Stimulated activated CD4-positive, alpha-beta T cell treated with anti-CD3 and anti-CD28 coated beads, Interleukin-12 subunit alpha, Interleukin-12 subunit beta, amount 100 ng/mL, for 48 hours (primary cell): ENCODE data around the gene MAPKAP1.
A peak's percentile ranks its signal among the peaks of the same experiment; 100 is the strongest.

Source experiments
- DNase-seq, 3 donors: peaks; one replicate each; pipeline ENCODE4 v3.0.0-alpha.2; 2020; ENCODE audit warnings: low read depth in 2 of 3, low spot score in 1 of 3

Gene MAPKAP1

DNA sequence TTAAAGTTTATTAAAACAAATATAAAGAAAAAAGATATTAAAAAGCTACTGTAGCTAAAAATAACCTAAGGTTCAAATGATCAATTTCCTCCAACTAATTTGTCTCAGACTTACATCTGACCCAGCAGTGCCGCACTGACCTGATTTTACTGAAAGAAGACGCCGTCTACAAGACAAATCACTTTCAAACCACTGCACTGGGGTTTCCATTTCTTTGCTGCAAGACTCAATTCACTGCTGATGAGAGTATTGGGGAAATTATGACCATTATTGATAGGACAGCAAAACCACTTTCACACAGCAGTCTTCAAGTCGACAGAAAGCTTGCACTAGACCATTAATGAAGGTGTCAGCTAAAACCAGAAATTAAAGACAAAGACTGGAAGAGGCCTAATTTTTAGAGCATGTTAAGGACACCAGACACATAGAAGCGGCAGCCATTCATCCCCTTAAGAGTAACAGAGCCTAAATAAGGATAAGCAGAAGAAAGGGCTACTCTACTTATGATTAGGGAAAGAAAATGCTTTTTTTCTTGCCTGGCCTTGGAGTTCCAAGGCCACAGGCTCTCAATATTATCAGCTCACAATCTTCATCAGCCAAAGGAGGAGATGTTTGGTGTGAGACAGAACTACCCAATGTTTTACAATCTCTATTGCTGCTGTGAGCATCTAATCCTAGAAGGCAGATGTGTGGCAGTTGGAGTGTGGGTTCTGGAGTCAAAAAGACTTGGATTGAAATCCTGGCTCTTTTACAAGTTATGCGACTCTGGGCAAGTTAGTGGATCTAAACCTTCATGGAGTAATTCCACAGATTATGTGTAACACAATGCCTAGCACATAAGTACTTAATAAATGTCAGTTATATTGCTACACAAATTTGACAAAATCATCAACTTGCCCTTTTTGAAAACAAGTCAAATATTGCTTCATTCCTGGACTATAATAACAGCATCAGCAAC, 190.7 kb downstream of the MAPKAP1 start:
- DNase-seq: no peak

DNA sequence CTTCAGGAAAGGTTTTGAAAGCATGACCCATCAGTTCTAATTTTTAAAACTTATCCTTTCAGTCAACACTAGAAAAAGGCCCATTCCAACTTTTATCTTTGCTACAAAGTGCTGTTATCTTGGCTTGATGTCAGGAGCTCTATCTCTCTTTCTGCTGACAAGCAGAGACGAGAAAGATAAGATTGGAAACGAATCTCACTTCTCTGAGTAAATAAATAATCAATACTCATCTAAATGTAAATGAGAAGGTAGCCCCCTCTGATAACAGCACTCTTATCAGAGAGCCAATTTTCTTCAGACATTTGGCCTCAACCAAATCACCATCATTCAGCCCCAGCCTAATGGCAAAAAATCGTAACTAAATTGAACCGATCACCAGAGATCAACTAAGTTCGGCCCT, 191.7 kb downstream of the MAPKAP1 start:
- DNase-seq: no peak

DNA sequence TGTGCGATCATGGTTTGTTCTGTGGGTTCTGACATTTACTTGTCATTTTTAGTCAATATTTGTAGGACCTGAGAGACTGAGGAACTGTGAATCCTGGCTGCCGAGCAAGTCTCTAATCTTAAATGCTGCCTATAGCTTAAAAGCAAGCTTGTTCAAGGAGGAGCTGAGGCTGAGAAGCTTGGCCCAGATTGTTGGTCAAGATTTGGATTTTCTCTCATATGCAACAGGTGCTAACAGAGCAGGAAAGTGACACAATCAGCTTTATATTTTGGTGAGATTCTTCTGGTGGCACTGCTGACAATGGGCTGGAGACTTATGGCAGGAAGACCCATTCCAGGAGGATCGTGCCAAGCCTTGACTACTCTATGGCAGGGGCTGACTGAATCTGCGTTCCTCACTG, 192.5 kb downstream of the MAPKAP1 start:
- DNase-seq: no peak

GRCh38 chr9:125513668-125514413, 193.2 kb downstream of the MAPKAP1 start:
- DNase-seq: peak; percentile 8 to 19 (median 14)

- no peak for DNase-seq
Observed at GRCh38 chr9:125513303-125513667, 193.7 kb downstream of the MAPKAP1 start.

DNA sequence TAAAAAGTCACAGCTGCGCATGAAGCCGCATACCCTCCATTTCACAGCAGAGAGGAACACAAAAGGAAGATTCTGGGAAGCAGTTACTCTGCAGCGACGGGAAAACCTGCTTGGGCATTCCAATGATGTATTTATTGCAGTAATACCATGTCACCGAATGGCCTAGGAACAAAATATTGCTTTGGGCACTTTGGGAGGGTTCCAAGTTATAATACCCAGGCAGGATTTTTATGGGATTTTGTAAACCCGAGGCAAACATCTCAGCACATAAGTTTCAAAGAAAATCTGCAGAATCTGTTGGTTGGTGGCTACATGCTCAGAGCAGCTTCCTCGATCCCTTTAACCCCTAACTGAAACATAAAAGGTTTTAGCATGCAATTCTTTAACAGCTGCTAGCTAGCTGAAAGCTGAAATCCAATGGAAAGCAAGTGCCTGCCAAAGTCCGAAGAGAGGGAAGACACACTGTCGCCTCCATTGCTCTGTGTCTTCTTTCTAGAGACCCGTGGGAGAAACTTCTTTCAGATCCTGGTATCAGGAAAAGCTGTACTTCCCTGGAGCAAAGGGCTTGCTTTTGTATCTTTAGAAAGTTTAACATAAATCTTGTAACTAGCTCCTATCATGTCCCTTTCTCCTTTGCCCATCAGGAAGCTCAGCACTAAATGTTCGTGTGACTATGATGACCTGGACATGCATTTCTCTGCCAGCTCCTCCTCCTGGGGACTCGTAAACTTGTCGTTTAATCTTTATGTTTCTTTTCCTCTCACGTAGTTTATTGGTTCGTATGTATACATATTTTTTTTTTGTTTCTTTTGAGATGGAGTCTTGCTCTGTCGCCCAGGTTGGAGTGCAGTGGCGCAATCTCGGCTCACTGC, 195.0 kb downstream of the MAPKAP1 start:
- DNase-seq: no peak

DNA sequence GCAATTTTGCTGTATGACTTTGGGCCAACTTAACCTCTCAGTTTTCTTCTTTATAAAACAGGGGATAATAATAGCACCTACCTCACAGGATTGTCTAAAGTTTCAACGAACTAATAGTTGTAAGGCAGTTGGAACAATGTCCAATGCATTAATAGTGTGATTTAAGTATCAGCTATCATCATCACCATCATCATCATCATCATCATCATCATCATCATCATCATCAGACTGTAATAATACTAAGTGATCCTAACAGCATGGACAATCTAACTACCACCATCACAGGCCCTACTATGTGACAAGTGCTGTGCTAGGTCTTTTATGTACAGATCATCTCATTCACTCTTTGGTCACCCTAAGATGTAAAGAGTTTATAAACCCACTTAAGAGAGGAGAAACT, 196.0 kb downstream of the MAPKAP1 start:
- DNase-seq: no peak

DNA sequence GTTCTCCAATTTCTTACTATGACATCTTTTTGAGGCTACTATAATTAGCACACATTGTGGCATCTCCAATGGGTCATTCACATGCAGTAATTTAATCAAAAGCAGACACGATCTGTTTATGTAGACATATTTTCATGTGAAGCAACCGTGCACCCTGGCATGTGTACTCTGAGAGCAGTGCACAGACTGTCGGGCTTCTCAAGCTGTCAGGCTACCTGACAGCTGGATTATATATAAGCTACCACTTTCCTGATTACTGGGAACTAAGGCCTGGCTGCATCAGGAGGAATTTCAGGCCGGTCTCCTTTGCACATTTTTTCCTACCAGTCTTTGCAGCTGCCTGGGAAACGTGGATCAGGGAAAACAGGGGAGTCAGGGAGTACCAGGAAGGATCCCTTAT, 197.5 kb downstream of the MAPKAP1 start:
- DNase-seq: no peak

DNA sequence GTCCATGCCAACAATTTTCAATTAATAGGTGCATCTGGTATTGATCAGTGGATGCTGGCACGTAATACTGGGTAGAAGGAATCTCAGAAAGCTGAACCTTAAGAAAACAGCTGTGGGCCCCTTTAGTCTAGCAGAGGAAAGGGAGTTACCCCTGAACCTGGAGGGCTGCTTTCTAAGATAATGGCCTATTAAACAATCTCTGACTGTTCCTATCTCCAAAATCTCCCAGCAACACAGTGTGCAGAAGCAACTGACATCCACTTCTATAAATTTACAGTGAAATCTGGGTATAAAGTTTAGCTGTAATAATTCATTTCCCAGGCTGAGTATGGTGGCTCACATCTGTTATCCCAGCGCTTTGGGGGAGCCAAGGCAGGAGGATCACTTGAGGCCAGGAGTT, 198.8 kb downstream of the MAPKAP1 start:
- DNase-seq: no peak

DNA sequence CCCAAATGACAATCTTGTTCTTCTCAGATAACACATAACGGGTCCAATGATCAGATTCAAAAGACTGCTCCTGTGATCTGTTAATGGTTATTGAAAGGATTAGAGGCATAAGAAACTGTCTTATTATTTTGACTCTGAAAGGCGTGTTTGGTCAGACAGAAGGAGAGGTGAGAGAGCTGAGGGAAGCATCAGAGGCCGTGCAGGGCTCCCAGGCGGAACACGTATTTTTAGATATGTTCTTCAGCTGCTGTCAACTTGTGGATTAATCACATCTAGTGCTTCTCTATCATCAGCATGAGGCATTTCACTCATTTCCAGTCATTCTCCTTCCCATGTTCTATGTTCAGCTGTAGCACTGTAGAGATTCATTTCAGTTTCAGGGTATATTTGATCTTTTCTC, 199.8 kb downstream of the MAPKAP1 start:
- DNase-seq: no peak

GRCh38 chr9:125505988-125506438, 201.0 kb downstream of the MAPKAP1 start:
- no peak for DNase-seq

- DNase-seq: no peak
Observed at GRCh38 chr9:125504616-125505015, 202.4 kb downstream of the MAPKAP1 start.

- DNase-seq: no peak
Observed at GRCh38 chr9:125497906-125498305, 209.1 kb downstream of the MAPKAP1 start.

- no peak for DNase-seq
Observed at GRCh38 chr9:125497478-125497877, 209.5 kb downstream of the MAPKAP1 start.

GRCh38 chr9:125496313-125496834, 210.6 kb downstream of the MAPKAP1 start:
- no peak for DNase-seq

DNA sequence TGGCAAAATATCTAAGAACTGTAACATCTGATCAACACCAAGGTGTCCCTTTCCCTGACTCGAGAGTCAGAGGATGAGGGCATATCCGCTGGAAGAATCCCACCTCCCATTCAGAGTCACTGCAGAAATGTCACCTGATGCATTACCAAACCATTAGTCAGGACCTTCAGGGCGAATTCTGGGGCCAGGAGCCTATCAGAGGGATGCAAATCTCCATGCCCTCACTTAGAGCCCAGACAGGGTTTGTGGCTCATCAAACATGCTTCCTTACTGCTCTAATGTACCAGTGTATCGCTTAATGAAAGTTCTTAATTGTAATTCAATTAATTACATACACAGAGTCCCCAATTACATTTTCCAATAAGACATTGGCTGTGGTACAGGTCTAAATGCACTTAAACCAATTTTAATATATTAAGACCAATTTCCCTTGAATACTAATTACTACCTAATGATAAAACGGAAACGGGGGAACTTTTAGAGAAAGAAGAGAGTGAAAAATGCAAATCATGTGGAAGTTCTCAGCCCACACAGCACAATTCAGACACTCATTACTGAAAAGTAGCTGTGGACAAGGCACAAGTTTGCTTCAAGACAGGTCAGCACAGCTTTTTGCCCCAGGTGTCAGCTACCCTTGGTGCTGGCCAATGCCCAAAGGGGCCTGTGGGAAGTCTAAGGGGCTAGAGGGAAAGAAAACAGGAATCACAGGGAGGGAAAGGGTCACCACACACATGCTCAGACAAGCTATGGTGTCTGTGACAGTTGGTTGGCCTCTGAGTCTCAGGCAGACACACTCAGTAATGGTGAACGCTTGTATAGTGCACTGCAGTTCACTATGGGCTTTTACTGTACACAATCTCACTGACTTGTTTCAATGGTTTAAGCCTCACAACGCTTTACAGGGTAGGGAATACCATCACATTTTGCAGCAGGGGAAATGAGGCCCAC, 211.6 kb downstream of the MAPKAP1 start:
- no peak for DNase-seq

DNA sequence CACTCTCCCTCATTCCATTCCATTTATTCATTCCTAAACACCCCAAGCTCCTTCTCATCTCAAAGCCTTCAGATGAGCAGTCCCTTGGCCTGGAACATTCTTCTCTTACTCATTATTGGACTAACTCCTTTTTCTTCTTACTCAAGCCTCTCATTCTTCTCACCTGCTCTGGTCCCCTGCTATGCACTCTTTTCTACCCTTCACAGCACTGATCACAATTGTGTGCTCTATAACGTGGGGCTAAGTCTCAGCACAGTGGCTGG, 212.4 kb downstream of the MAPKAP1 start:
- no peak for DNase-seq

- no peak for DNase-seq
Observed at GRCh38 chr9:125493881-125494652, 212.9 kb downstream of the MAPKAP1 start.

DNA sequence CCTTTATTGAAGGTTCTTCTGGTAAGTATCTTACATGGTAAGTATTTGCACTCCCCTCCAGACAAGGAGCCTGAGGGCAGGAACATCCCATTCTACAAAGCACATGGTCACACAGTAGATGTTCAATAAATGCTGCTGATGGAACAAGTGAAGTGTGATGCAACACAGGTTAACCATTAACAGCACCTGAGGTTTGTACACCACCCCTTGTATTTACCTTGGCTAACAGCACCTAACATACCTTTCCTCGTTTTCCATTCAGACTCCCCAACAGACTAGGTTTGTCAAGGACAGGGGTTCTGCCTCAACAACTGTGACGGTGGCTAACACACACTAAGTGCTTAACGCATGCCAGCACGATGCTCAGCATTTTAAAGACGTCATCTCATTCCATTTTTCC, 213.6 kb downstream of the MAPKAP1 start:
- no peak for DNase-seq
